SK-N-SH treated with all-trans-retinoic acid at 6 μM for 48 hours (cell line): ENCODE results near the gene SCUBE2.

Experiments
- BACH2 ChIP-seq: fragments of 250-450 bp; sonication (Bioruptor Pico); IDR thresholded peaks from 2 replicates; pipeline ENCODE4 v1.9.0; 2021; ENCODE audit warnings: mild to moderate bottlenecking, borderline replicate concordance
- CREB5 ChIP-seq: fragments of 250-450 bp; sonication (Bioruptor Pico); IDR thresholded peaks from 2 replicates; pipeline ENCODE4 v1.5.1; 2020; ENCODE audit warnings: low read depth, mild to moderate bottlenecking, moderate library complexity
- CSDC2 ChIP-seq: fragments of 250-450 bp; sonication (Bioruptor Pico); IDR thresholded peaks from 2 replicates; pipeline ENCODE4 v1.5.0; 2020; ENCODE audit warnings: mild to moderate bottlenecking, moderate library complexity
- OSR1 ChIP-seq: fragments of 250-450 bp; sonication (Bioruptor Pico); IDR thresholded peaks from 2 replicates; pipeline ENCODE4 v1.8.0; 2022; ENCODE audit warnings: moderate library complexity, mild to moderate bottlenecking, inconsistent platforms
- POU6F1 ChIP-seq: fragments of 250-450 bp; sonication (Bioruptor Pico); IDR thresholded peaks from 2 replicates; pipeline ENCODE4 v1.8.0; 2021; ENCODE audit warnings: low read depth, mild to moderate bottlenecking, moderate library complexity, borderline replicate concordance
- RARB ChIP-seq: fragments of 250-450 bp; sonication (Bioruptor Pico); IDR thresholded peaks from 2 replicates; pipeline ENCODE4 v1.8.0; 2021; ENCODE audit warnings: mild to moderate bottlenecking, moderate library complexity
- ZC3H10 ChIP-seq: fragments of 250-450 bp; sonication (Bioruptor Pico); IDR thresholded peaks from 2 replicates; pipeline ENCODE4 v1.5.1; 2021; ENCODE audit warnings: mild to moderate bottlenecking, moderate library complexity
- ZFP30 ChIP-seq: fragments of 450-650 bp; formaldehyde crosslinking; IDR thresholded peaks from 2 replicates; pipeline ENCODE4 v1.5.0; 2022; ENCODE audit warnings: mild to moderate bottlenecking, moderate library complexity
- ZNF565 ChIP-seq: fragments of 450-650 bp; formaldehyde crosslinking; conservative IDR thresholded peaks from 2 replicates; pipeline ENCODE4 v1.5.0; 2020; ENCODE audit warnings: low read depth, mild to moderate bottlenecking, moderate library complexity
- ZNF70 ChIP-seq: fragments of 450-650 bp; formaldehyde crosslinking; IDR thresholded peaks from 2 replicates; pipeline ENCODE4 v1.5.0; 2020; ENCODE audit warnings: mild to moderate bottlenecking, moderate library complexity
- TF ChIP-seq, protein P1 (sequence below): fragments of 250-450 bp; sonication (Bioruptor Pico); IDR thresholded peaks from 2 replicates; pipeline ENCODE4 v1.5.0; 2020; ENCODE audit warnings: mild to moderate bottlenecking, moderate library complexity
- TF ChIP-seq, protein P2 (sequence below): fragments of 250-450 bp; sonication (Bioruptor Pico); IDR thresholded peaks from 2 replicates; pipeline ENCODE4 v1.8.0; 2020; ENCODE audit warnings: mild to moderate bottlenecking, moderate library complexity, borderline replicate concordance

GRCh38 chr11:9052316-9052715 is 39.1 kb downstream of the SCUBE2 start:
- TF ChIP-seq CREB5 (CRISPR knock-in tag) (no peak), ZFP30 (CRISPR knock-in tag) (no peak), ZNF70 (no peak), CSDC2 (CRISPR knock-in tag) (no peak), ZNF565 (no peak), BACH2 (CRISPR knock-in tag) (no peak), OSR1 (CRISPR knock-in tag) (no peak), RARB (no peak), POU6F1 (CRISPR knock-in tag) (no peak), ZC3H10 (CRISPR knock-in tag) (no peak)
- TF ChIP-seq, protein P1, sequence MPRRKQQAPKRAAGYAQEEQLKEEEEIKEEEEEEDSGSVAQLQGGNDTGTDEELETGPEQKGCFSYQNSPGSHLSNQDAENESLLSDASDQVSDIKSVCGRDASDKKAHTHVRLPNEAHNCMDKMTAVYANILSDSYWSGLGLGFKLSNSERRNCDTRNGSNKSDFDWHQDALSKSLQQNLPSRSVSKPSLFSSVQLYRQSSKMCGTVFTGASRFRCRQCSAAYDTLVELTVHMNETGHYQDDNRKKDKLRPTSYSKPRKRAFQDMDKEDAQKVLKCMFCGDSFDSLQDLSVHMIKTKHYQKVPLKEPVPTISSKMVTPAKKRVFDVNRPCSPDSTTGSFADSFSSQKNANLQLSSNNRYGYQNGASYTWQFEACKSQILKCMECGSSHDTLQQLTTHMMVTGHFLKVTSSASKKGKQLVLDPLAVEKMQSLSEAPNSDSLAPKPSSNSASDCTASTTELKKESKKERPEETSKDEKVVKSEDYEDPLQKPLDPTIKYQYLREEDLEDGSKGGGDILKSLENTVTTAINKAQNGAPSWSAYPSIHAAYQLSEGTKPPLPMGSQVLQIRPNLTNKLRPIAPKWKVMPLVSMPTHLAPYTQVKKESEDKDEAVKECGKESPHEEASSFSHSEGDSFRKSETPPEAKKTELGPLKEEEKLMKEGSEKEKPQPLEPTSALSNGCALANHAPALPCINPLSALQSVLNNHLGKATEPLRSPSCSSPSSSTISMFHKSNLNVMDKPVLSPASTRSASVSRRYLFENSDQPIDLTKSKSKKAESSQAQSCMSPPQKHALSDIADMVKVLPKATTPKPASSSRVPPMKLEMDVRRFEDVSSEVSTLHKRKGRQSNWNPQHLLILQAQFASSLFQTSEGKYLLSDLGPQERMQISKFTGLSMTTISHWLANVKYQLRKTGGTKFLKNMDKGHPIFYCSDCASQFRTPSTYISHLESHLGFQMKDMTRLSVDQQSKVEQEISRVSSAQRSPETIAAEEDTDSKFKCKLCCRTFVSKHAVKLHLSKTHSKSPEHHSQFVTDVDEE = no peak
- TF ChIP-seq, protein P2, sequence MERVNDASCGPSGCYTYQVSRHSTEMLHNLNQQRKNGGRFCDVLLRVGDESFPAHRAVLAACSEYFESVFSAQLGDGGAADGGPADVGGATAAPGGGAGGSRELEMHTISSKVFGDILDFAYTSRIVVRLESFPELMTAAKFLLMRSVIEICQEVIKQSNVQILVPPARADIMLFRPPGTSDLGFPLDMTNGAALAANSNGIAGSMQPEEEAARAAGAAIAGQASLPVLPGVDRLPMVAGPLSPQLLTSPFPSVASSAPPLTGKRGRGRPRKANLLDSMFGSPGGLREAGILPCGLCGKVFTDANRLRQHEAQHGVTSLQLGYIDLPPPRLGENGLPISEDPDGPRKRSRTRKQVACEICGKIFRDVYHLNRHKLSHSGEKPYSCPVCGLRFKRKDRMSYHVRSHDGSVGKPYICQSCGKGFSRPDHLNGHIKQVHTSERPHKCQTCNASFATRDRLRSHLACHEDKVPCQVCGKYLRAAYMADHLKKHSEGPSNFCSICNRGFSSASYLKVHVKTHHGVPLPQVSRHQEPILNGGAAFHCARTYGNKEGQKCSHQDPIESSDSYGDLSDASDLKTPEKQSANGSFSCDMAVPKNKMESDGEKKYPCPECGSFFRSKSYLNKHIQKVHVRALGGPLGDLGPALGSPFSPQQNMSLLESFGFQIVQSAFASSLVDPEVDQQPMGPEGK (CRISPR knock-in tag) = no peak
